Fibroblast of villous mesenchyme (primary cell): ENCODE measurements around the gene PLBD2. TPM values are rescaled to one million over a fixed set of nuclear protein-coding genes. Genes with fewer than 3 reads are reported as not detected.

Experiments
- DNase-seq: peaks from one replicate; pipeline ENCODE4 v3.0.0-alpha.2; 2010; ENCODE audit warnings: low read depth
- H3K4me3 ChIP-seq: 2 replicates; pipeline ENCODE4 v1.5.1; 2011; ENCODE audit warnings: low read depth, mild to moderate bottlenecking, low read length
- total RNA-seq: library from RNA; depleted of rRNA; stranded (reverse); fragments of >200 nt; gene quantifications from 2 replicates; pipeline ENCODE4 v1.2.3, GENCODE V29; 2012
- TF ChIP-seq, protein P1 (sequence below): IDR thresholded peaks from 2 replicates; pipeline ENCODE4 v1.5.1; 2012; ENCODE audit warnings: low read depth, mild to moderate bottlenecking, low read length; ENCODE audit not compliant: insufficient read depth

The PLBD2 gene
- total RNA-seq, 1 donor, result 27.6 TPM

DNA sequence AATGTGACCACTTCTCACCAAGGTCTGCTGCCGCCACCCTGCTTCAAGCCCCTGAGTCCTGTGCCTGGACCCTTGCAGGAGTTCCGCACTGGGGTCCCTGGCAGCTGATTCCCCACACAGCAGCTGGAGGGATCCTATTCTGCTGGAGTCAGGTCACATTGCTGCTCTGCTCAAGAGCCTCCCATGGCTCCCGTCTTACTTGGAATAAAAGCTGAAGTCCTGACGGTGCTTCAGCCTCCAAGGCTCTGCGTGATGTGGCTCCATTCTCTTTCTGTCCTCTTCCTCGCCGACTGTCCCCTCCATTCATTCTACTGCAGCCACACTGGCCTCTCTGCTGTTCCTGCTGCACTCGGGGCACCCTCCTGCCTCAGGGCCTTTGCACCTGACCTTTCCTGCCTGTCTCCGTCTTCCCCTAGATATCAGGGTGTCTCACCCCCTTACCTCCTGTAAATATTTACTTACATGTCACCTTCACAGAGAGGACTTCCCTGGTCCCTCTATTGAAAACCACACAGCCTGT is 56.2 kb downstream of the PLBD2 start:
- DNase-seq, result no peak
- no peak overlapping the region for H3K4me3 ChIP-seq
- TF ChIP-seq, protein P1, sequence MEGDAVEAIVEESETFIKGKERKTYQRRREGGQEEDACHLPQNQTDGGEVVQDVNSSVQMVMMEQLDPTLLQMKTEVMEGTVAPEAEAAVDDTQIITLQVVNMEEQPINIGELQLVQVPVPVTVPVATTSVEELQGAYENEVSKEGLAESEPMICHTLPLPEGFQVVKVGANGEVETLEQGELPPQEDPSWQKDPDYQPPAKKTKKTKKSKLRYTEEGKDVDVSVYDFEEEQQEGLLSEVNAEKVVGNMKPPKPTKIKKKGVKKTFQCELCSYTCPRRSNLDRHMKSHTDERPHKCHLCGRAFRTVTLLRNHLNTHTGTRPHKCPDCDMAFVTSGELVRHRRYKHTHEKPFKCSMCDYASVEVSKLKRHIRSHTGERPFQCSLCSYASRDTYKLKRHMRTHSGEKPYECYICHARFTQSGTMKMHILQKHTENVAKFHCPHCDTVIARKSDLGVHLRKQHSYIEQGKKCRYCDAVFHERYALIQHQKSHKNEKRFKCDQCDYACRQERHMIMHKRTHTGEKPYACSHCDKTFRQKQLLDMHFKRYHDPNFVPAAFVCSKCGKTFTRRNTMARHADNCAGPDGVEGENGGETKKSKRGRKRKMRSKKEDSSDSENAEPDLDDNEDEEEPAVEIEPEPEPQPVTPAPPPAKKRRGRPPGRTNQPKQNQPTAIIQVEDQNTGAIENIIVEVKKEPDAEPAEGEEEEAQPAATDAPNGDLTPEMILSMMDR, result no peak

DNA sequence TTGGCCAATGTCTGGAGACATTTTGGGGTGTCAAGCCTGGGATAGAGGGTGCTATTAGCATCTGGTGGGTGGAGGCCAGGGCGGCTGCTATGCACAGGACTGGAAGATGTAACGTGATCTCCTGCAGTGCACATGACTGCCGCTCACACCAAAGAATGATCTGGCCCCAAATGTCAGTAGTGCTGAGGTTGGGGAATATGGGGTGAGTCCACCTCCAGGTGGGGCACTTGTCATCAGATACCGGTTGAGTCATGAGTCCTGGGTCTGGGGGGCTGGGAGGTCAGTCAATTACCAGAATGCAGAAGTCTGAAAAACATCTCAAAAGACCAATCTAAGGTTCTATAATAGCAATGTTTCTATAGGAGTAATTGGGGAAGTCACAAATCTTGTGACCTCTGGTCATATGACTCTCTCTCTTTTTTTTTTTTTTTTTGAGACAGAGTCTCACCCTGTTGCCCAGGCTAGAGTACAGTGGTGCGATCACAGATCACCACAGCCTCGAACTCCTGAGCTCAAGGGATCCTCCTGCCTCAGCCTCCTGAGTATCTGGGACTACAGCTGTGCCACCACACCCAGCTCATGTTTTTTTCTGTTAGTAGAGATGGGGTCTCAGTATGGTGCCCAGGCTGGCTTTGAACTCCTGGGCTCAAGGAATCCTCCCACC is 57.8 kb downstream of the PLBD2 start:
- peak; percentile 7 for DNase-seq
- TF ChIP-seq, protein P1, result no peak
- no peak overlapping the region for H3K4me3 ChIP-seq

DNA sequence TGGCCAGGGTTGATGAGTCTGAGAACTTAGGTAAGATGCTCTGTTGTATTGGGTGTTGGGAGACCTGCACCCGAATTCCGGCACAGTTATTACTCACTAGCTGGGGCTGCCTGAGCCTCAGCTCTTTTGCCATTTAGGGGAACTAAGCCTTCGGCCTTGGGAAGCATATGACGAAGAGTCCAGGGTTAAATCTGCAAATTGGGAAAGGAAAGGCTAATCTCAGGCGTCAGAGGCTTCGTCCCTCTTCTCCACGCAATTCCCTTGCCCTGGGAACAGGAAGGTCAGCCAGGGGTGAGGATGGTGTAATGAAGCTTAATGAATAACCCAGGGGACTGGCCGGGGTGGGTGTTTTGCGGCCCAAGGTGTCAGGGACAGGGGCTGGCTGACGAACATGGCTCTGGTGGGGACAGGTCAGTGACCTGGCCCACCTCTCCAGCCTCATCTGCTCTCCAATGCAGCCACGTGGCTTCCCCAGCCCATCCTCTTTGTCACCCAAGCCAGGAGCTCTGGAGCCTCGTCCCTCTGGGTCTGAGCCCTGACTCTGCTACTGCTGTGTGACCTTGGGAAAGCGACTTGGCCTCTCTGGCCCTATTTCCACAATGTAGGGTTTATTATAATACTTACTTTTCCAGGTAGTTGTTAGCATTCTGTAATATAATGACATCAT is 60.0 kb downstream of the PLBD2 start:
- TF ChIP-seq, protein P1, result no peak
- no peak overlapping the region for H3K4me3 ChIP-seq
- DNase-seq, result peak; percentile 41

DNA sequence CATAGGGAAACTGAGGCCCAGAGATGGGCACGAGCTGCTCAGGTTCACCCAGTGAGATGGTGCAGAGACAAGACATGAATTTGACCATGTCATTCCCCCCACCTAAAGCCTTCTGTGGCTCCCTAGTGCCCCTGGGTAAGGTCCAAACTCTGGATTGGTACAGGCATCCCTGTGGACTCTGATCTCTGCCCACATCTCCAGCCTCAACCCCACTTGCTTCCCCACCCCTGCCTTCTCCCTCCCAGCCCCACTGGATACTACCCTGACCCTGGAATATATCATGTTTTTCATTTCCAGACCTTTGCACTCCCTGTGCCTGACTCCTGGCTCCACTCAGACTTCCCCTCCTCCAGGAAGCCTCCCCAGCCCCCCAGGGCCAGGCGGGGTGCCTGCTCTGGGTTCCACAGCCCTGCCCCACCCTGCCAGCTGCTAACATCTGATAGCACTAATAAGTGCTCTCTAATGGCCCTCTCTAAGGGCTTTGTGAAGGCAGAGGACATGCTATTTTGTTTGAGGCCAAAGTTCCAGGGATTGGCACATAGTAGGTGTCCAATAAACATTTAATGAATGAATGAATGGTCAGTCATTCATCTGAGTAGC is 62.7 kb downstream of the PLBD2 start:
- H3K4me3 ChIP-seq, result no peak overlapping the region
- DNase-seq, result no peak
- TF ChIP-seq, protein P1, result no peak

DNA sequence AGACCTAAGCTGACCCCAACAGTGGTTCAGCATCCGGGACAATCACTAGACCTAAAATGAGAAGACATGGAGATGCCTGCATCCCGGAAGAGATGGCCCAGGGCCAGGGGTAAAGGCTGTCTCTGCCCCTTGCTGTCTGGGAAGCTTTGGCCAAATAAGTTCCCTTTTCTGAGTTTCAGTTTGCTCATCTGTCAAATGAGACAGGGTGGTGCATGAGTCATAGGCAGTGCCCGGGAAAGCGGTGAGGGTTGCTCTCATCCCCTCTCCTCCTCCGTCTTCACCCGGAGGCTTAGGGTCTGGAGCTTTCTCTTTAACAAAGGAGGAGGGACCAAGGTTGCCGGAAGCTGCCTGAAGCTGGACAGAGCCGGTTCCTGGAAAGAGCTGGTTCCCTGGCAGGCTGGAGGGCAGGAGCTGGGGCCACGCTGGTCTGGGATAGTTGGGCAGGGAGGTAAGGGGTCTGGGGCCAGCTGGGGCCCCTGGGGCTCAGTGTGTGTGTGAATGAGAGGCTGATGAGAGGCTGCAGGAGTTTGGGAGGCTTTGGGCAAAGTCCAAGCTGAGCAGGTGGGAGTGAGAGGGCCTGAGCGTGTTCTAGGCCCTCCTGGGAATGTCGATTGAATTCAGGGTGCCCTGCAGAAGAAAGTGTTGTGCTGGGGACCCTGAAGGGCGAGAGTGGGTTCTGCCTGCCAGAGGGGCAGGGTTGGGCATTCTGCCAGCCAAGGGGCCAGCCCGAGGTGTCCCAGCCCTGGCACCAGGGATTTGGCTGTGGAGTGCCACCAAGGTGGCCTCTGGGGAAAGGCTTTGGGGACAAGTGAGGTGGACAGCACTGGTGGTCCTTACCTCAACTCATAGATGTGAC is 63.9 kb downstream of the PLBD2 start, which contains the start of gene SDSL:
TSS of gene SDSL (plus strand) at position 351 of the 856 bp plus-strand sequence. CDS start 5,603 bp downstream, outside the sequence.
- DNase-seq, result peak; percentile 75
- H3K4me3 ChIP-seq, result peak within 1 kb of the TSS; percentile 64
- TF ChIP-seq, protein P1, result no peak
